Suprapubic skin (tissue), 4 donors: Measurements from ENCODE around the gene CAMTA1. TPM values are rescaled to one million over a fixed set of nuclear protein-coding genes. Genes with fewer than 3 reads are reported as not detected.

Source experiments
- DNase-seq, 2 donors: peaks; one replicate each; pipeline ENCODE4 v3.0.0-alpha.2; 2019; ENCODE audit warnings: low spot score in 2 of 2
- H3K27ac ChIP-seq: fragments of 200-600 bp; sonication (generic); one replicate; pipeline ENCODE4 v1.5.1; 2019
- H3K27me3 ChIP-seq: fragments of 200-600 bp; sonication (generic); one replicate; pipeline ENCODE4 v1.5.1; 2019
- H3K36me3 ChIP-seq: fragments of 200-600 bp; sonication (generic); one replicate; pipeline ENCODE4 v1.5.1; 2019
- H3K4me1 ChIP-seq: fragments of 200-600 bp; sonication (generic); one replicate; pipeline ENCODE4 v1.5.1; 2019
- H3K4me3 ChIP-seq: fragments of 200-600 bp; sonication (generic); one replicate; pipeline ENCODE4 v1.5.1; 2019; ENCODE audit warnings: mild to moderate bottlenecking
- H3K9me3 ChIP-seq: fragments of 200-600 bp; sonication (generic); one replicate; pipeline ENCODE4 v1.5.1; 2019
- CTCF ChIP-seq, 2 donors: fragments of 200-600 bp in 1 of 2; fragments of 450-650 bp in 1 of 2; sonication (generic) in 1 of 2; IDR thresholded peaks; one replicate each; pipeline ENCODE4 v1.5.1; 2016 to 2019; ENCODE audit warnings: antibody characterized with exemption in 2 of 2, mild to moderate bottlenecking in 1 of 2, moderate library complexity in 1 of 2
- EP300 ChIP-seq: sonication (generic); formaldehyde crosslinking; IDR thresholded peaks from one replicate; pipeline ENCODE4 v1.6.1; 2017; ENCODE audit warnings: antibody characterized with exemption
- POLR2A ChIP-seq, 2 donors: fragments of 450-650 bp; IDR thresholded peaks; one replicate each; pipeline ENCODE4 v1.6.1; 2017; ENCODE audit warnings: antibody characterized with exemption in 2 of 2, mild to moderate bottlenecking in 2 of 2, moderate library complexity in 2 of 2
- POLR2AphosphoS5 ChIP-seq, 3 donors: sonication (generic); formaldehyde crosslinking; IDR thresholded peaks; one replicate each; pipeline ENCODE4 v1.6.1; 2017; ENCODE audit warnings: antibody characterized with exemption in 3 of 3
- WGBS: methylation state at CpG from one replicate; pipeline ENCODE4 v1.1.5; 2018; 5-methylcytosine and 5-hydroxymethylcytosine counted together
- total RNA-seq, 4 donors: library from RNA; depleted of rRNA; stranded (reverse); fragments of >200 nt; gene quantifications; one replicate each; pipeline ENCODE4 v1.1.0, GENCODE V29; 2016

Gene CAMTA1
- total RNA-seq, 4 donors from 2014 or later: 40.4 to 54.1 (median 46.6) TPM

DNA sequence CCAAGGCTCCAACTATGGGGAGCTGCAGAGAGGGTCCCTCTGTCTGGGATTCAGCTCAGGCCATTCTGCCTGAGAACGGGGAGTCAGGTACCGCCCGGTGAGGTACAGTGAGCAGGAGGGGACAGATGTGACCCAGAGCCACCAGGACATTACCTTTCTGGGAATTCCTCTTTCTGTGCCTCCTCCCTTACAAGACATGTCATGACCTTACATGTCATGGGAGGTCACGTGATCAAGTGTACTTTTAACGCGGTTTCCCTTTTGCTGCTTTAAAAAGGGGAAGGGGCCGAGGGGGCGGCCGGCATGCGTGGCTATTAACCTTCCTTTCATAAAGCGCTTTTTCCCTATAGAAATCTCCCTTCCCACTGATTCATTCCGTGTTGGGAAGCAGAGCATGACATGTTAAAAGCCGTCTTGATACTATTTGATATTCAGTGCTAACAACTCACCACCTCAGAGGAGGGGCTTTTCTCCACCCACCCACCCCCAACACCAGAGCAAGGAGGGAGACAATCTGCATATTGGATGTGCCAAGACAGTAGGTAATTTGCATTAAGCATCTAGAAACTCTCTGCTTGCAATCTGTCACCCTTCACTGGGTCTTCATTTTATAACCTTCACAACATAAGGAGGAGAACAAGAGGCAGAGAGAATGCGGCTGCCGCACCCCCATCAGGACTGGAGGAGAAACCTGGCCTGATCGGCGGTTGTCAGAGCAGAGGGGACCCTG, 872.2 kb downstream of the CAMTA1 start:
- 64% methylated on average over 17 of the region's 17 CpGs for WGBS
- no peak for DNase-seq
- Histone ChIP-seq H3K4me1 (no peaks in the 10 kb centered on the region), H3K4me3 (no peak overlapping the region), H3K27me3 (peaks cover 3% of the 10 kb centered on the region), H3K36me3 (no peaks in the 10 kb centered on the region), H3K27ac (no peak overlapping the region), H3K9me3 (no peaks in the 10 kb centered on the region)
- no peak for TF ChIP-seq EP300
- no peak for TF ChIP-seq POLR2AphosphoS5 (IDR thresholded peaks at IDR 0.05)
- no peak for TF ChIP-seq CTCF (IDR thresholded peaks at IDR 0.05)
- no peak for TF ChIP-seq POLR2A (IDR thresholded peaks at IDR 0.05)

DNA sequence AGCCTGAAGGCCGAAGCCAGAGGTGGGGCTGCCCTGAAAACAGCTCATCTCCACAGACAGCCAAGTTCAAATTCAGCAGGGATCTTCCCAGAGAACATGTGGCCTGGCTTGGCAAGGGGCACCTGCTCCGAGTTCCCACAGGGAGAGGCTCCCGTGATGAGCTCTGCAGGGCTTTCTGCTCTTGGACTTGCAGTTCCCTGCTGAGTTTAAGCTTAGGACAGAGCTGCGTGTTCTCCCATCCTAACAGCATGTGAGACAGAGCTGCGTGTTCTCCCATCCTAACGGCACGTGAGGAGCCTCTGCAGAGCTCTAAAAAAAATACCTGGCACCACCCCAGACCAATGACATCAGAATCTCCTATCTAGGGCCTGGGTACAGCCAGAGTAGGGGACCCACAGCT, 872.8 kb downstream of the CAMTA1 start:
- WGBS: 81% methylated on average over 6 of the region's 7 CpGs
- no peak overlapping the region for H3K4me3 ChIP-seq
- no peak for DNase-seq
- TF ChIP-seq EP300 (no peak), CTCF (IDR thresholded peaks at IDR 0.05) (no peak), POLR2AphosphoS5 (IDR thresholded peaks at IDR 0.05) (no peak), POLR2A (IDR thresholded peaks at IDR 0.05) (no peak)
- H3K27me3 ChIP-seq: peaks cover 3% of the 10 kb centered on the region
- no peaks in the 10 kb centered on the region for H3K9me3 ChIP-seq
- no peaks in the 10 kb centered on the region for H3K4me1 ChIP-seq
- H3K27ac ChIP-seq: no peak overlapping the region
- H3K36me3 ChIP-seq: no peaks in the 10 kb centered on the region

DNA sequence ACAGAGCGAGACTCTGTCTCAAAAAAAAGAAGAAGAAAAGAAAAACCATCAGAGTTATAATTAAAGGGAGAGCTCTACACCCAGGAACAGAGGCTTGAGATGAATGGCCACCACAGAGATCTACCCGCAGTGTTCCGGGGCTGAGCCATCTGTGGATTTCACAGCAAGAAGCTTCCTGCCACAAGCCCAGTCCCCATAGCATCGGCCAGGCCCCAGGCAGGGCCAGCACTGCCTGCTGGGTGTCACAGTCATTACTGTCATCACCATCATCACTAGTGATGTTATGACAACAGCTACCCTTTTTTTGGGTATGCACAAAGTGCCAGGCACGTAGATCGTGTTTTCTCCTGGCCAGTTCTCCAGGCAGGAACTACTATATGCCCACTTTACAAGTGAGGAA, 874.3 kb downstream of the CAMTA1 start:
- Histone ChIP-seq H3K4me3 (no peak overlapping the region), H3K27me3 (peaks cover 3% of the 10 kb centered on the region), H3K9me3 (no peaks in the 10 kb centered on the region), H3K36me3 (no peaks in the 10 kb centered on the region), H3K4me1 (no peaks in the 10 kb centered on the region), H3K27ac (no peak overlapping the region)
- no peak for DNase-seq
- 61% methylated on average over 6 of the region's 6 CpGs for WGBS
- TF ChIP-seq POLR2A (IDR thresholded peaks at IDR 0.05): no peak
- no peak for TF ChIP-seq EP300
- TF ChIP-seq CTCF (IDR thresholded peaks at IDR 0.05): no peak
- no peak for TF ChIP-seq POLR2AphosphoS5 (IDR thresholded peaks at IDR 0.05)

- H3K36me3 ChIP-seq: no peaks in the 10 kb centered on the region
- DNase-seq: no peak
- no peak overlapping the region for H3K27ac ChIP-seq
- peaks cover 3% of the 10 kb centered on the region for H3K27me3 ChIP-seq
- TF ChIP-seq POLR2A (IDR thresholded peaks at IDR 0.05) (no peak), CTCF (IDR thresholded peaks at IDR 0.05) (no peak), POLR2AphosphoS5 (IDR thresholded peaks at IDR 0.05) (no peak), EP300 (no peak)
- H3K9me3 ChIP-seq: no peaks in the 10 kb centered on the region
- WGBS: 84% methylated on average over 14 of the region's 38 CpGs
- no peak overlapping the region for H3K4me3 ChIP-seq
- H3K4me1 ChIP-seq: peaks cover 4% of the 10 kb centered on the region
Measured at GRCh38 chr1:7663451-7664146, 878.3 kb downstream of the CAMTA1 start.

DNA sequence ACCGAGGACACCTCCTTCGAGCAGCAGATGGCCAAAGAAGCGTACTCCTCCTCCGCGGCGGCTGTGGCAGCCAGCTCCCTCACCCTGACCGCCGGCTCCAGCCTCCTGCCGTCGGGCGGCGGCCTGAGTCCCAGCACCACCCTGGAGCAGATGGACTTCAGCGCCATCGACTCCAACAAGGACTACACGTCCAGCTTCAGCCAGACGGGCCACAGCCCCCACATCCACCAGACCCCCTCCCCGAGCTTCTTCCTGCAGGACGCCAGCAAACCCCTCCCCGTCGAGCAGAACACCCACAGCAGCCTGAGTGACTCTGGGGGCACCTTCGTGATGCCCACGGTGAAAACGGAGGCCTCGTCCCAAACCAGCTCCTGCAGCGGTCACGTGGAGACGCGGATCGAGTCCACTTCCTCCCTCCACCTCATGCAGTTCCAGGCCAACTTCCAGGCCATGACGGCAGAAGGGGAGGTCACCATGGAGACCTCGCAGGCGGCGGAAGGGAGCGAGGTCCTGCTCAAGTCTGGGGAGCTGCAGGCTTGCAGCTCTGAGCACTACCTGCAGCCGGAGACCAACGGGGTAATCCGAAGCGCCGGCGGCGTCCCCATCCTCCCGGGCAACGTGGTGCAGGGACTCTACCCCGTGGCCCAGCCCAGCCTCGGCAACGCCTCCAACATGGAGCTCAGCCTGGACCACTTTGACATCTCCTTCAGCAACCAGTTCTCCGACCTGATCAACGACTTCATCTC, 879.1 kb downstream of the CAMTA1 start:
- Histone ChIP-seq H3K27ac (no peak overlapping the region), H3K36me3 (no peaks in the 10 kb centered on the region), H3K4me1 (peaks cover 4% of the 10 kb centered on the region), H3K27me3 (peaks cover 3% of the 10 kb centered on the region), H3K4me3 (no peak overlapping the region), H3K9me3 (no peaks in the 10 kb centered on the region)
- WGBS: 93% methylated on average over 37 of the region's 48 CpGs
- DNase-seq: no peak
- TF ChIP-seq POLR2AphosphoS5 (IDR thresholded peaks at IDR 0.05) (no peak), POLR2A (IDR thresholded peaks at IDR 0.05) (no peak), EP300 (no peak), CTCF (IDR thresholded peaks at IDR 0.05) (no peak)
